Endothelial cell of umbilical vein (primary cell): ENCODE results near the gene ANKRD31. TPM values are rescaled to one million over a fixed set of nuclear protein-coding genes. Genes with fewer than 3 reads are reported as not detected.

Source experiments
- BruUV-seq: library from RNA; stranded (reverse); fragments of 400-500 nt; replicated peaks from 2 replicates; lab custom pipeline; 2021; lab: Mats Ljungman, UMichigan
- CTCF ChIA-PET: fragments of 300-600, 350-600 bp; sonication (Branson Sonifier 250); formaldehyde crosslinking; loops from one replicate; lab custom pipeline; 2021; ENCODE audit warnings: antibody characterized with exemption, inconsistent platforms; lab: Charles Lee
- POLR2A ChIA-PET: fragments of 300-600, 350-600 bp; sonication (Branson Sonifier 250); formaldehyde crosslinking; loops from one replicate; lab custom pipeline; 2021; ENCODE audit warnings: antibody characterized with exemption, inconsistent platforms; lab: Charles Lee
- DNase-seq: peaks from one replicate; pipeline ENCODE4 v3.0.0-alpha.2; 2011; ENCODE audit warnings: low read depth, low spot score
- FAIRE-seq: peaks from 2 replicates; lab custom pipeline; 2011; peaks lifted over from hg19 to GRCh38; lab: Jason Lieb, UNC
- H2AFZ ChIP-seq: 2 replicates; pipeline ENCODE4 v1.6.0; 2012; ENCODE audit warnings: low read depth, low read length, control low read depth, inconsistent platforms
- H3K27ac ChIP-seq: 2 replicates; pipeline ENCODE4 v1.5.1; 2011; ENCODE audit warnings: low read depth, mild to moderate bottlenecking, control low read depth, low read length, moderate library complexity; ENCODE audit not compliant: insufficient read depth
- H3K27me3 ChIP-seq, 2 experiments: 2 replicates each; pipeline versions ENCODE4 v1.6.0 to v1.6.1; 2011; ENCODE audit warnings: low read length in 2 of 2, mixed read lengths in 1 of 2; ENCODE audit not compliant: control insufficient read depth in 2 of 2, insufficient read depth in 2 of 2
- H3K36me3 ChIP-seq, 2 experiments: 2 replicates in 1 of 2; 3 replicates in 1 of 2; pipeline ENCODE4 v1.5.1; 2011; ENCODE audit warnings: low read length in 2 of 2, mild to moderate bottlenecking in 1 of 2, moderate library complexity in 1 of 2; ENCODE audit not compliant: control insufficient read depth in 2 of 2, insufficient read depth in 2 of 2; ENCODE audit errors: extremely low read depth in 1 of 2
- H3K4me1 ChIP-seq: 3 replicates; pipeline ENCODE4 v1.5.1; 2011; ENCODE audit warnings: mild to moderate bottlenecking, low read length; ENCODE audit not compliant: control insufficient read depth, insufficient read depth; ENCODE audit errors: extremely low read depth
- H3K4me2 ChIP-seq: 2 replicates; pipeline ENCODE4 v1.6.1; 2011; ENCODE audit warnings: low read length, control low read depth, mixed read lengths; ENCODE audit not compliant: insufficient read depth
- H3K4me3 ChIP-seq, 3 experiments: fragments of 200-600 bp in 1 of 3; sonication (generic), shearing (Covaris generic) in 1 of 3; replicated peaks in 1 of 3; 2 replicates each; pipeline ENCODE4 v1.5.1; 2011 to 2016; ENCODE audit warnings: control low read depth in 3 of 3, low read length in 3 of 3, mild to moderate bottlenecking in 2 of 3, inconsistent platforms in 1 of 3, low read depth in 1 of 3, moderate library complexity in 1 of 3; ENCODE audit not compliant: insufficient read depth in 1 of 3
- H3K79me2 ChIP-seq: 2 replicates; pipeline ENCODE4 v1.6.0; 2012; ENCODE audit warnings: low read length, inconsistent platforms; ENCODE audit not compliant: control insufficient read depth, insufficient read depth
- H3K9ac ChIP-seq: replicated peaks from 2 replicates; pipeline ENCODE3; 2011; ENCODE audit warnings: low read length, control low read depth; ENCODE audit not compliant: insufficient read depth; ENCODE audit errors: extremely low read depth
- H3K9me1 ChIP-seq: replicated peaks from 3 replicates; pipeline ENCODE4 v1.6.0; 2011; ENCODE audit warnings: mild to moderate bottlenecking, low read length; ENCODE audit not compliant: control insufficient read depth, insufficient read depth; ENCODE audit errors: extremely low read depth
- H3K9me3 ChIP-seq: replicated peaks from 2 replicates; pipeline ENCODE4 v1.5.1; 2012; ENCODE audit warnings: low read length, inconsistent platforms; ENCODE audit not compliant: control insufficient read depth, insufficient read depth
- H4K20me1 ChIP-seq: replicated peaks from 2 replicates; pipeline ENCODE3; 2011; ENCODE audit warnings: mild to moderate bottlenecking, low read length; ENCODE audit not compliant: control insufficient read depth, insufficient read depth; ENCODE audit errors: extremely low read depth
- CTCF ChIP-seq, 2 donors: IDR thresholded peaks; 1 replicate in 1 of 2; 2 replicates in 1 of 2; pipeline ENCODE4 v1.5.1; 2011; ENCODE audit warnings: low read length in 2 of 2, mild to moderate bottlenecking in 2 of 2, moderate library complexity in 2 of 2, control low read depth in 1 of 2, inconsistent platforms in 1 of 2, low read depth in 1 of 2; ENCODE audit not compliant: insufficient read depth in 1 of 2; ENCODE audit errors: extremely low read depth in 1 of 2
- EZH2 ChIP-seq: IDR thresholded peaks from 2 replicates; pipeline ENCODE4 v1.6.1; 2012; ENCODE audit warnings: borderline replicate concordance, low read depth, mild to moderate bottlenecking, moderate library complexity, low read length, inconsistent platforms; ENCODE audit not compliant: severe bottlenecking
- FOS ChIP-seq: IDR thresholded peaks from 2 replicates; pipeline ENCODE4 v1.6.1; 2011; ENCODE audit warnings: mild to moderate bottlenecking, low read length, moderate library complexity, borderline replicate concordance; ENCODE audit not compliant: insufficient read depth
- GATA2 ChIP-seq: IDR thresholded peaks from 2 replicates; pipeline ENCODE4 v1.7.0; 2011; ENCODE audit warnings: low read depth, mild to moderate bottlenecking, moderate library complexity, mixed read lengths, low read length; ENCODE audit not compliant: insufficient read length, insufficient read depth
- JUN ChIP-seq: IDR thresholded peaks from 2 replicates; pipeline ENCODE4 v1.6.1; 2011; ENCODE audit warnings: borderline replicate concordance, low read depth; ENCODE audit not compliant: insufficient read length, insufficient read depth
- MYC ChIP-seq: IDR thresholded peaks from one replicate; pipeline ENCODE4 v1.6.1; 2011; ENCODE audit warnings: mild to moderate bottlenecking, low read depth, low read length
- POLR2A ChIP-seq: IDR thresholded peaks from 2 replicates; pipeline ENCODE4 v1.6.1; 2012; ENCODE audit warnings: low read depth, mild to moderate bottlenecking, control low read depth, low read length
- POLR2AphosphoS5 ChIP-seq: IDR thresholded peaks from 2 replicates; pipeline ENCODE4 v1.6.1; 2012; ENCODE audit warnings: low read depth, mild to moderate bottlenecking, control low read depth, low read length, moderate library complexity; ENCODE audit not compliant: insufficient read depth
- dilution Hi-C: fragments of 300-500 bp; cut with MboI; formaldehyde crosslinking; loops from one replicate; pipeline ENCODE4 v1.15.0; 2019; ENCODE audit warnings: low sequenced_read_pairs; ENCODE audit not compliant: extremely low pct_ligation_motif_present
- intact Hi-C: fragments of 100-400 bp; cut with micrococcal nuclease; formaldehyde crosslinking; loops from one replicate; pipeline ENCODE4 v1.10.0; 2022
- polyA plus RNA-seq, 4 experiments: library from polyadenylated mRNA; depleted of rRNA in 3 of 4; stranded (reverse) in 3 of 4; unstranded in 1 of 4; fragments of >200 nt; gene quantifications; 2 replicates each; pipeline versions ENCODE4 v1.2.1 to v1.2.3, GENCODE V29; 2011 to 2012; ENCODE audit warnings: missing spikeins in 1 of 4
- total RNA-seq: library from RNA; stranded (reverse); gene quantifications from 2 replicates; pipeline ENCODE4 v1.2.3, GENCODE V29; 2021
- TF ChIP-seq, protein P1 (sequence below): IDR thresholded peaks from 2 replicates; pipeline ENCODE4 v1.6.1; 2011; ENCODE audit not compliant: insufficient read depth, insufficient read length

ANKRD31 gene
- total and polyA plus RNA-seq, 2 donors (not counting 3 experiments of a cell fraction or from before 2014, with no cell fraction given): not detected

DNA sequence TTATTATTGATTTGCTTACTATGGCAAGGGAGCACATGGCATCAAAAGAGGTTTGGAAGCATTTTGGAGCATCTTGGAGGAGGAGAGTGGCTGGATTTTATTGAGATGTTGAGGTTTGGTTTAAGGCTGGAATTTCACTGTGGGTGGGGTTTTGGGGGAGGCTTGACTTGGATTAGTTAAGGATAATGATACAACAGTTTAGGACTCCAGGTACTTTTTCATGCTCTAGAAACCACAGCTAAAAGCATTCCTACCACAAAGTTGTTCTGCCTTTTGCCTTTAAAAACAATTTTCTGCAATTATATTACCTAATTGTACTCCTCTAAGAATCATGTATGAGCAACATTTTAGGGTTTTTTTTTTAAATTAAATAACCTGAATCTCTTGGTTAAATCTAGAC, 189.3 kb downstream of the ANKRD31 start:
- H3K4me2 ChIP-seq: no peak overlapping the region
- H3K4me1 ChIP-seq: peaks cover 3% of the 10 kb centered on the region
- no peaks in the 10 kb centered on the region for H3K9me3 ChIP-seq
- DNase-seq: no peak
- intact Hi-C loops: no loop called here
- no TSS peak for BruUV-seq
- H4K20me1 ChIP-seq: no peaks in the 10 kb centered on the region
- POLR2A ChIA-PET: no interaction called here
- no peak overlapping the region for H3K9ac ChIP-seq
- peaks cover 0 to 2% of the 10 kb centered on the region in 2 experiments for H3K27me3 ChIP-seq
- TF ChIP-seq CTCF (IDR thresholded peaks at IDR 0.05; ENCODE audit: extremely low read depth in 1 of 2, insufficient read depth in 1 of 2, low read depth in 1 of 2, low read length in 2 of 2) (no peak), POLR2AphosphoS5 (no peak), MYC (no peak), JUN (no peak), FOS (no peak), EZH2 (no peak), GATA2 (no peak), POLR2A (no peak)
- TF ChIP-seq, protein P1, sequence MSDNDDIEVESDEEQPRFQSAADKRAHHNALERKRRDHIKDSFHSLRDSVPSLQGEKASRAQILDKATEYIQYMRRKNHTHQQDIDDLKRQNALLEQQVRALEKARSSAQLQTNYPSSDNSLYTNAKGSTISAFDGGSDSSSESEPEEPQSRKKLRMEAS: no peak
- no peak overlapping the region for H3K27ac ChIP-seq
- no peaks in the 10 kb centered on the region for H3K36me3 ChIP-seq
- no peak overlapping the region for H2AFZ ChIP-seq
- H3K4me3 ChIP-seq: no peak overlapping the region
- no peaks in the 10 kb centered on the region for H3K79me2 ChIP-seq
- H3K9me1 ChIP-seq: no peaks in the 10 kb centered on the region
- CTCF ChIA-PET: interaction anchor here (1.0 kb wide), 1 partner anchor 11 kb away, joined by 3 read pairs; no protein-coding TSS in a partner anchor
- dilution Hi-C loops: no loop called here
- FAIRE-seq: no peak
